ENCODE data around the gene DNASE2B. TPM values are rescaled to one million over a fixed set of nuclear protein-coding genes. Genes with fewer than 3 reads are reported as not detected.

DNASE2B gene
- total RNA-seq, 2 donors from 2014 or later = not detected

- no peak overlapping the region for H3K4me3 ChIP-seq
- no peaks in the 10 kb centered on the region for H3K36me3 ChIP-seq (replicated peaks in 1 of 2; ENCODE audit: insufficient read depth in 1 of 2, low read depth in 2 of 2)
- H3K27me3 ChIP-seq = no peaks in the 10 kb centered on the region
- no peaks in the 10 kb centered on the region for H3K9me3 ChIP-seq
- DNase-seq (no peak), ATAC-seq (no peak)
- 42 to 45% methylated on average over 2 of the region's 2 CpGs for WGBS, 2 donors
- intact Hi-C loops (cut with DNase I) = no loop called here
- H3K4me1 ChIP-seq = peaks cover 8% of the 10 kb centered on the region
- no peak overlapping the region for H3K27ac ChIP-seq
- TF ChIP-seq, protein P1, sequence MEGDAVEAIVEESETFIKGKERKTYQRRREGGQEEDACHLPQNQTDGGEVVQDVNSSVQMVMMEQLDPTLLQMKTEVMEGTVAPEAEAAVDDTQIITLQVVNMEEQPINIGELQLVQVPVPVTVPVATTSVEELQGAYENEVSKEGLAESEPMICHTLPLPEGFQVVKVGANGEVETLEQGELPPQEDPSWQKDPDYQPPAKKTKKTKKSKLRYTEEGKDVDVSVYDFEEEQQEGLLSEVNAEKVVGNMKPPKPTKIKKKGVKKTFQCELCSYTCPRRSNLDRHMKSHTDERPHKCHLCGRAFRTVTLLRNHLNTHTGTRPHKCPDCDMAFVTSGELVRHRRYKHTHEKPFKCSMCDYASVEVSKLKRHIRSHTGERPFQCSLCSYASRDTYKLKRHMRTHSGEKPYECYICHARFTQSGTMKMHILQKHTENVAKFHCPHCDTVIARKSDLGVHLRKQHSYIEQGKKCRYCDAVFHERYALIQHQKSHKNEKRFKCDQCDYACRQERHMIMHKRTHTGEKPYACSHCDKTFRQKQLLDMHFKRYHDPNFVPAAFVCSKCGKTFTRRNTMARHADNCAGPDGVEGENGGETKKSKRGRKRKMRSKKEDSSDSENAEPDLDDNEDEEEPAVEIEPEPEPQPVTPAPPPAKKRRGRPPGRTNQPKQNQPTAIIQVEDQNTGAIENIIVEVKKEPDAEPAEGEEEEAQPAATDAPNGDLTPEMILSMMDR (IDR thresholded peaks at IDR 0.05) = no peak
- TF ChIP-seq POLR2A (IDR thresholded peaks at IDR 0.05) = no peak
These were observed 24.7 kb upstream of the DNASE2B start for GRCh38 chr1:84373436-84374141.

DNA sequence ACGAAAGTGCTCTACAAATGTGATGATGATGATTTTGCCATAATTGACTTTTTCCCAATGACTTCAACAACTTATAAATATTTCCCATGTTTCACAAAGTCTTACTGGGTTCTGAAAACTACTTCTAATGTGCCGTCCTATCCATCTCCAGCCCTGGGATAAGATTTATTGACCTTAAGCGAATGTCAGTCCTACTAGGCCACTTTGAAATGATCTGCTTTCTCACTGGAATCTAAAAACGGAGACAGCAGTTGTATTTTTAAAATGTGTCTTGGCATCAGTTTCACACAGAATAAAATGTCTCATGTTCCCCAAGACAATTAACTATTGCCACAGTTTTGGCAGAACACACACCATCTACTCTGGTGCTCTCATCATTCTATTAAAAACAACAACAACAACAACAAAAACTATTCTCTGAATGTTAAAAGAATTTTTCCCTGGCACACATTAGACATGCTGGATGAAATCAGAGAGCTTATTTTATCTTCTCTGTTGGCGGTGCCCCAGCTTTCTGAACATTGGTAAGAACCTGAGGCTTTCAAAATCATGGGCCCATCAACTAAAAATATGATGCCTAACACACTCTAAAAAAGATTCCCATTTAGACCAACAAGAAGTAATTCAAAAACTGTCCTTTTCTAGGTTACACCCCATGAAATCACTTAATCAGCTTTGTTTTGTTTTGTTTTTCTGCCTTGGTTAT is 23.1 kb upstream of the DNASE2B start:
- WGBS, 2 donors = 87 to 88% methylated on average over 5 of the region's 5 CpGs
- intact Hi-C loops (cut with DNase I) = no loop called here
- DNase-seq (peak in 1 of 4 donors; percentile 12), ATAC-seq (no peak)
- TF ChIP-seq, protein P1 (IDR thresholded peaks at IDR 0.05) = no peak
- TF ChIP-seq POLR2A (IDR thresholded peaks at IDR 0.05) = no peak
- Histone ChIP-seq H3K4me1 (peaks cover 8% of the 10 kb centered on the region), H3K27me3 (no peaks in the 10 kb centered on the region), H3K36me3 (replicated peaks in 1 of 2; ENCODE audit: insufficient read depth in 1 of 2, low read depth in 2 of 2) (no peaks in the 10 kb centered on the region), H3K4me3 (no peak overlapping the region), H3K9me3 (no peaks in the 10 kb centered on the region), H3K27ac (no peak overlapping the region)

DNA sequence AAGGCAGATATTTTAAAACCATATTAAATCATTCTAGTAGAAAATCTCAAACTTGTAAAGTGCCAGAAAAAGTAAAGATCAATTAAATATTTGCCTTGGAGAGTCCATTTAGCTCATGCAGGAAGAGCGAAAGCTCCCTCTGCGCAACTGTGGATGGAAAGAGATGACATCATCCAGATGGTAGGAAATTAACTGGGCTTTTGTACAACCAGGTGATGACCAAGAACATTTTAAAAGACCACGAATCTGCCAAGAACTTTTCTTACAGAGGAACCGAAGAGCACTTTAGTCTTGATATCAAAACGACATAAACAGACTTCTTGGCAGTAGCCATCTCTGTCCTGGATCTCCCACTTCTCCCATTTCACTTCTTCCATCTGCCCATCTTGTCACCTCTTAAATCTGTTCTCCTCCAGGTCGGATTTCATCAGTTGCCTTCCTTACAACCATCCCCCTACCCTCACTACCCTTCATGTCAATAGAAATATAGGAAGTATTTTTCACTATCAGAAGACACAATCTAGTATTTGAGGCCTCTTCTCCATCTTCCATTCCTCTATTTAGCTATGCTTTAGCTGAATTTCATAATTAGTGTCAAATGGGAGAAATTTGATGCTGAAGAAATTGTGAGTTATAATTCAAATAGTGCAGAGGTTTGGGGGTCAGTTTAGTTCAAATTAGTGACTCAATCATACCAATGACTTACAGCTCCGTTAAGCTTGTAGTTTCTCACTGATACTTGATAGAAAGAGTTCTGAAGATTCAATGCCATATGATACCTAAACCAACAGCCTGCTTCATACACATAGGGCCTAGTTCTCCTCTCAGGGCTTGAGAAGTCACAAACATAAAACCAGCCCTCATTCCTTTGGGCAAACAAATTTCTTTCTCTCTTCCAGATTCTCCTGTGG is 22.0 kb upstream of the DNASE2B start:
- Histone ChIP-seq H3K9me3 (no peaks in the 10 kb centered on the region), H3K4me1 (peaks cover 8% of the 10 kb centered on the region), H3K4me3 (no peak overlapping the region), H3K27me3 (no peaks in the 10 kb centered on the region), H3K27ac (no peak overlapping the region), H3K36me3 (replicated peaks in 1 of 2; ENCODE audit: insufficient read depth in 1 of 2, low read depth in 2 of 2) (no peaks in the 10 kb centered on the region)
- intact Hi-C loops (cut with DNase I) = no loop called here
- ATAC-seq (no peak), DNase-seq (no peak)
- no peak for TF ChIP-seq POLR2A (IDR thresholded peaks at IDR 0.05)
- TF ChIP-seq, protein P1 (IDR thresholded peaks at IDR 0.05) = no peak
- WGBS, 2 donors = 88 to 89% methylated on average over 7 of the region's 7 CpGs

DNA sequence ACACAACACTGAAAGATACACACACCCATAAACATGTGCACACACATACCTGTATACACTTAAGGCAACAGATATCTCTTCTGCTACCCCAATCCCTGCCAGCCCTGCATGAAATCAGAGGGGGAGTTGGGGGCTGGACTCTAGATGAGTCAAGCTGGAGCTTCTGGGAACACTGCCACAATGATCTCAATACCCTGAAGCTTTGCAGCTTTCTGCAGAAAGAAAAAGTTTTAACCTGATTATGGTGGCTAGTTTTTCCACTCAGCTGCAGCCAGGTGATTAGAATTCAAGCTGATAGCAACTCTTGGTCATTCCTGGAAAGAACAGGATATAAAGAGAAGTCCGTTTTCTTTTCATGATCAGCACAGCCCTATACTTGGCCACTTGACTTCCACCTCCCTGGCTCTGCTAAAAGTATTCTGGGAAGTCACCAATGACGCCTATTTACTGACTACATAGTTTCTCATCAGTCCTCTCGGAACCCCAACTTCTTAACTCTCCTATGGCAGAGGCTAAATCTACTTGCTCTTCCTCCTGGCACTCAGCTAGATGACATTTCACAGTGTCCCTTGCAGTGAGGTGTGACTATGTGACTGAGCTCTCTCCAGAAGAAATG is 20.7 kb upstream of the DNASE2B start:
- intact Hi-C loops (cut with DNase I) = no loop called here
- no peak overlapping the region for H3K27ac ChIP-seq
- H3K27me3 ChIP-seq = no peaks in the 10 kb centered on the region
- no peak for ATAC-seq
- TF ChIP-seq, protein P1 (IDR thresholded peaks at IDR 0.05) = no peak
- no peak for TF ChIP-seq POLR2A (IDR thresholded peaks at IDR 0.05)
- no peak overlapping the region for H3K4me3 ChIP-seq
- 38 to 47% methylated on average over 3 of the region's 3 CpGs for WGBS, 2 donors
- peaks cover 8% of the 10 kb centered on the region for H3K4me1 ChIP-seq
- H3K9me3 ChIP-seq = no peaks in the 10 kb centered on the region
- no peaks in the 10 kb centered on the region for H3K36me3 ChIP-seq (replicated peaks in 1 of 2; ENCODE audit: insufficient read depth in 1 of 2, low read depth in 2 of 2)
- peak in 2 of 4 donors; percentile 16 to 23 for DNase-seq
